Measurements from ENCODE around the gene B4GALNT4. TPM values are rescaled to one million over a fixed set of nuclear protein-coding genes. Genes with fewer than 3 reads are reported as not detected.

B4GALNT4 gene
- total and polyA plus RNA-seq, 2 of the 13 experiments (the other 11 are each of a cell fraction or from before 2014, with no cell fraction given): 30.5 to 50.1 TPM

GRCh38 chr11:396948-397548 is 27.7 kb downstream of the B4GALNT4 start (continued):
- TF ChIP-seq, protein P1, sequence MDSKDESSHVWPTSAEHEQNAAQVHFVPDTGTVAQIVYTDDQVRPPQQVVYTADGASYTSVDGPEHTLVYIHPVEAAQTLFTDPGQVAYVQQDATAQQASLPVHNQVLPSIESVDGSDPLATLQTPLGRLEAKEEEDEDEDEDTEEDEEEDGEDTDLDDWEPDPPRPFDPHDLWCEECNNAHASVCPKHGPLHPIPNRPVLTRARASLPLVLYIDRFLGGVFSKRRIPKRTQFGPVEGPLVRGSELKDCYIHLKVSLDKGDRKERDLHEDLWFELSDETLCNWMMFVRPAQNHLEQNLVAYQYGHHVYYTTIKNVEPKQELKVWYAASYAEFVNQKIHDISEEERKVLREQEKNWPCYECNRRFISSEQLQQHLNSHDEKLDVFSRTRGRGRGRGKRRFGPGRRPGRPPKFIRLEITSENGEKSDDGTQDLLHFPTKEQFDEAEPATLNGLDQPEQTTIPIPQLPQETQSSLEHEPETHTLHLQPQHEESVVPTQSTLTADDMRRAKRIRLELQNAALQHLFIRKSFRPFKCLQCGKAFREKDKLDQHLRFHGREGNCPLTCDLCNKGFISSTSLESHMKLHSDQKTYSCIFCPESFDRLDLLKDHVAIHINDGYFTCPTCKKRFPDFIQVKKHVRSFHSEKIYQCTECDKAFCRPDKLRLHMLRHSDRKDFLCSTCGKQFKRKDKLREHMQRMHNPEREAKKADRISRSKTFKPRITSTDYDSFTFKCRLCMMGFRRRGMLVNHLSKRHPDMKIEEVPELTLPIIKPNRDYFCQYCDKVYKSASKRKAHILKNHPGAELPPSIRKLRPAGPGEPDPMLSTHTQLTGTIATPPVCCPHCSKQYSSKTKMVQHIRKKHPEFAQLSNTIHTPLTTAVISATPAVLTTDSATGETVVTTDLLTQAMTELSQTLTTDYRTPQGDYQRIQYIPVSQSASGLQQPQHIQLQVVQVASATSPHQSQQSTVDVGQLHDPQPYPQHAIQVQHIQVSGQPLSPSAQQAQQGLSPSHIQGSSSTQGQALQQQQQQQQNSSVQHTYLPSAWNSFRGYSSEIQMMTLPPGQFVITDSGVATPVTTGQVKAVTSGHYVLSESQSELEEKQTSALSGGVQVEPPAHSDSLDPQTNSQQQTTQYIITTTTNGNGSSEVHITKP (CRISPR knock-in tag; IDR thresholded peaks at IDR 0.05; ENCODE audit: low read depth): no peak
- TF ChIP-seq THAP11 (CRISPR knock-in tag; IDR thresholded peaks at IDR 0.05) (peak; percentile 58), SP4 (CRISPR knock-in tag; IDR thresholded peaks at IDR 0.05) (no peak), FOXK1 (CRISPR knock-in tag; IDR thresholded peaks at IDR 0.05; ENCODE audit: borderline replicate concordance, low read depth) (no peak), ZNF569 (CRISPR knock-in tag; IDR thresholded peaks at IDR 0.05; ENCODE audit: borderline replicate concordance) (no peak), BCL6 (CRISPR knock-in tag; IDR thresholded peaks at IDR 0.05) (peak; percentile 32; the same call in 1 of the 2 replicates), ZNF589 (CRISPR knock-in tag; conservative IDR thresholded peaks at IDR 0.05) (no peak), ZNF850 (CRISPR knock-in tag; conservative IDR thresholded peaks at IDR 0.05) (0 out of 2 replicates have a peak, but pooled peaks have one; percentile 41), ZNF598 (CRISPR knock-in tag; IDR thresholded peaks at IDR 0.05; ENCODE audit: borderline replicate concordance) (peak; percentile 80; the same call in 1 of the 2 replicates), ZNF235 (CRISPR knock-in tag; IDR thresholded peaks at IDR 0.05; ENCODE audit: borderline replicate concordance) (no peak; the same call in 1 of the 2 replicates), ZGPAT (CRISPR knock-in tag; IDR thresholded peaks at IDR 0.05) (peak; percentile 84), ZNF766 (CRISPR knock-in tag; IDR thresholded peaks at IDR 0.05; ENCODE audit: borderline replicate concordance) (peak; percentile 62; the same call in 1 of the 2 replicates), ZNF44 (CRISPR knock-in tag; IDR thresholded peaks at IDR 0.05) (0 out of 2 replicates have a peak, but pooled peaks have one; percentile 66), JDP2 (CRISPR knock-in tag; IDR thresholded peaks at IDR 0.05; ENCODE audit: borderline replicate concordance) (no peak), TAF1 (CRISPR knock-in tag; IDR thresholded peaks at IDR 0.05) (peak; percentile 27; the same call in 1 of the 2 replicates), GTF3A (CRISPR knock-in tag; conservative IDR thresholded peaks at IDR 0.05) (no peak), U2AF2 (IDR thresholded peaks at IDR 0.05; ENCODE audit: low read depth, low read length) (no peak), ZXDC (CRISPR knock-in tag; IDR thresholded peaks at IDR 0.05) (no peak), CENPX (CRISPR knock-in tag; IDR thresholded peaks at IDR 0.05) (no peak), PAWR (CRISPR knock-in tag; IDR thresholded peaks at IDR 0.05; ENCODE audit: borderline replicate concordance) (no peak)
- TF ChIP-seq, protein P2, sequence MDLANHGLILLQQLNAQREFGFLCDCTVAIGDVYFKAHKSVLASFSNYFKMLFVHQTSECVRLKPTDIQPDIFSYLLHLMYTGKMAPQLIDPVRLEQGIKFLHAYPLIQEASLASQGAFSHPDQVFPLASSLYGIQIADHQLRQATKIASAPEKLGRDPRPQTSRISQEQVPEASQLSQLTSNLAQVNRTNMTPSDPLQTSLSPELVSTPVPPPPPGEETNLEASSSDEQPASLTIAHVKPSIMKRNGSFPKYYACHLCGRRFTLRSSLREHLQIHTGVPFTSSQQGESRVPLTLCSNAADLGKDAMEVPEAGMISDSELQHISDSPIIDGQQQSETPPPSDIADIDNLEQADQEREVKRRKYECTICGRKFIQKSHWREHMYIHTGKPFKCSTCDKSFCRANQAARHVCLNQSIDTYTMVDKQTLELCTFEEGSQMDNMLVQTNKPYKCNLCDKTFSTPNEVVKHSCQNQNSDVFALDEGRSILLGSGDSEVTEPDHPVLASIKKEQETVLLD (CRISPR knock-in tag; IDR thresholded peaks at IDR 0.05; ENCODE audit: low read depth): no peak
